ENCODE data around the gene MUSTN1. TPM values are rescaled to one million over a fixed set of nuclear protein-coding genes. Genes with fewer than 3 reads are reported as not detected.

The MUSTN1 gene
- 203 TPM for polyA plus RNA-seq (ENCODE audit: insufficient read length)

DNA sequence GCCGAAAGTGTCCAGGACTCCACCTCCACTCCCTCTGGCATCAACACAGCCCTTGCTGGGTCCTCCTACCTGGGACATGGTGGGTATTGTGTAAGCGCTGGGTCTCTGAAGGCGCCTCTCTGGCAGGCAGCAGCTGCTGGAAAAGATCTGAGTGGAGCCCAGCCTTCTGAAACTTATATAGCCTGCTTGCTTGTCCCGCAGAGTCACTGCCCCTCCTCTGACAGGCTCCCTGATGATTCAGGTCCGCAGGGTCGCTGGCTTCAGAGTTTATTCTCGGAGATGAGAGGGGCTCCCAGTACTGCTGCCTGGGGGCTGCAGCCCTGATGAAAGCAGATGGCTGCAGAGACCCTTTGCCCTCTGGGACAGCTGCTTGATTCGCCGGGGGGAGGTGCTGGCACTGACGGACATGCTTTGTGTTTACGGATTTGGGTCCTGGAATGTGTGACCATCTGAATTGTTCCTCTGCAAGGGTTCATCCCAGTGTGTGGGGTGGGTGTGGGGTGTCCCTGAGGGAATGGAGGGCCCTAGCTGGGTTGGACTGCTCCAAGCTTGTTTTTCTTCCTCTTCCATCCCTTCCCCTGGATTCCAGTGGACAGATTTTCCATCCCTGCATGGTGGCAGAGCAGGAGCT lies at the start of gene MUSTN1:
TSS of gene MUSTN1 (minus strand) at position 149 of the 631 bp plus-strand sequence. CDS start at position 78, 71 bp downstream.
- DNase-seq = peak; percentile 51

DNA sequence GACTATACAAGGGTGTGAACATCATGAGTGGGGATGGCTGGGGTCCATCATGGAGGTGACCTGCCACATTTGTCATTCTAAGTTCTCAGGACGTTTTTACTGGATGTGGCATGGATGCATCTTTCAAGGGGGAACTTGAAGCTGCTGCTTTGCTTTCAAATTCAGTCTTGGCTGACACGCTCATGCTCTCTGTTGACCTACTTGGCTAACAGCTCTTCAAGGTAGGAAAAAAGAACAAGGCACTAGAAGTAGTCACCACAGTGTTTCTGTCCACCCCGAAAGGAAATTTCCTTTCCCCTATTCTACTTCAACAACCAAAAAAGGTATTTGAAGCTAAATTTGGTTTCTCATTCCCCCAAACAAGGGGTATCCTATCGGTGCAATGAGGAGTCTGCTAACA lies 47.6 kb upstream of the MUSTN1 start:
- DNase-seq = no peak

DNA sequence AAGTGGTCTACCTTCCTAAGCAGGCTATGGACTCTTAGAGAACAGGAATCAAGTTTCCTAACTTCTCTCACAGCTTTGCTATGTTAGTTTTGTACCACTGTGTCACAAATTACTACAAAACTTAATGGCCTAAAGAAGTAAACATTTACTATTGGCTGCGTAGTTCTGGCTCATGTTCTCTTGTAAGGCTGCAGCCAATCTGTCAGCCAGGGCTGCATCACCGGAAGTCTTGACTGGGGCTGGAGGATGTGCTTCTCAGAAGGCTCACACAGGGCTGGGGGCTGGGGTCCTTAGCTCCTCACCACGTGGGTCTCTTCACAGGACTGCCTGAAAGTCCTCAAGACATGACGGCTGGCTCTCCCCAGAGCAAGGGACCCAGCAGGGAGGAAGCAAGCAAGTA lies 47.1 kb upstream of the MUSTN1 start:
- no peak for DNase-seq

DNA sequence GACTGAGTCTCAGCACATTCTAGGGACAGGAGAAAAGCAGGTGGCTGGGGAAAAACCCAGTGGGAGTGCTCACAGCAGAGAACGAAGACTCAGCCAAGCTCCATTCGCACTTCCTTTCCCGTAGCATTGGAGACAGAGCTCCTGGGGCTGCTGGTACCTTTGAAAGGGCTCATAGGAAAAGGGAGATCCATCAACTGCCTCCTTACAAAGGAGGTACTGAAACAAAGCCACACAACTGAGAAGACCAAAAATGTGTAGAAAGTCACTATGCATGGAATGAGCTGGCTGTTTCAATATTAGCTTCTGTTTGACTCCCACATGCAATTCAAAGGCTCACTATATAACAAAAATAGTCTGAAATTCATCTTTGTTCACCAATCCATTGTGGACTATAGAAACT lies 45.7 kb upstream of the MUSTN1 start:
- no peak for DNase-seq

DNA sequence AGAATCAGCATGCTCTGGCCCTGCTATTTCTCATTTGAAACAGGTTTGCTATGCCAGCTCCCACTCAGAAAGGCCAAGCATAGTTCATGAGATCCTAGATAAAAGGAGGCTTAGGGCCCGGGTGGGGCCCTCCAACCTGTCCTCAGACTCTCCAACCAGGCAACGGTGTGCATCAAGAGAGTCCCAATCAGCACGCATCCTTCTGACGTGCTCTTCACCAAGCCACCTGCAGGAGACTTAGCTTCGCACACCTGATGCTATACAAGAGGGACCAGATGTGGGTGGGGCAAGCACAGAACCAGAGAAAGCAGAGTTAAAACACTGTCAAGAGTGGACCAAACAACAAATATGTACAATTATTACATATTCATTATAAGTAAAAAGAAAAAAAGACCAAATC lies 45.2 kb upstream of the MUSTN1 start:
- no peak for DNase-seq

DNA sequence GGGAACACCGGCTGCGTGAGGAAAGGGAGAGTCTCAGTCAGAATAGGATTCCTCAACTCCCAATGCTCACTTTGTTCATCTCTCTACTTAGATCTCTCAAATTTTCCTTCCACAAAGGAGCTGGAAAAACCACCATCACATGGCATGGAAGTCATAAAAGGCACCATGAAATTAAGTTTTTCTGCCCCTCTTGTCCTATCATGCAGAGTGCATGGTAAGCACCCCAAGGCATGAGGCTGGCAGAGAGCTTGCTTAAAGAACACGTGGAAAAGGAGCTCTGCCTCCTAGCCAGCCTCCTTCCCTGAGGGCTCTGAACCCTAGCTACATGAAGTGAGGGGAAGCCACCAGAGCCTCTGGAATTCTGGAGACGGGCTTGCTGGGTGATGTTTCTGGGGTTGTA lies 44.8 kb upstream of the MUSTN1 start:
- no peak for DNase-seq

DNA sequence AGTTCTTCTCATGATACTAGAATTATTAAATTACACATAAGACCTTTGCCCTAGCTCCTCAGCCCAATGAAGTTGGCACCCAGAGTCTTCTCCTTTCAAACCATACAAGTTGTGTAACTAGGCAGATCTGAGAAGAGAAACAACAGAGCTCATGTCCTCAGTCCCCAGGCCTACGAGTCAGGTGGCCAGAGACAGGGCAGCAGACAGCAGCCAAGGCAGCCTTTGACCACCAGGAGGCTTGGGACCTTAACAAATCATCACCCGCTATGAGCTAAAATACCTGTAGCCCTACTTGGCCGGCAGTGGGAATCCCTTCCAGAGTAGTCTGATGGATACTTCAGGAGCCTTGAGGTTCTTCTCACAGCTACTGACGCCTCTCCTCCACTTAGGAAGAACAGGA lies 44.3 kb upstream of the MUSTN1 start:
- DNase-seq = no peak

DNA sequence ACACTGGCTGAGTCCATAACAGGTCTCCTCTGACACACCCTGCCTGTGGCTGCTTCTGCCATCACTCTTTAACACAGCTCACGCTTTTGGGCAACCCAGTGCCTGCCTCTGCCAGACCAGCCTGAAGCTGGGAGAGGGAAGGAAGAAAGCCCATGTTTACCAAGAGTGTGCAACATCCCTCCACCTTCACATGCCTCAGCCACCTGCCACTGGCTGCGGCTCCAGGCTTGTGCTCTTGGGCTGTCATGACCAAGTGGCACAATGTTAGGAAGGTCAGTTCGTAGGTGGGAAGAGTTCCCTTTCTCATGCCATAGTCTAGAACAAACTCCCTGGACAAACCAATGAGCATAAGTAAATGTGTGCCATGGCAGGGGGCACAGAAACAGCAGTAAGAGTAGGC lies 42.3 kb upstream of the MUSTN1 start:
- no peak for DNase-seq

DNA sequence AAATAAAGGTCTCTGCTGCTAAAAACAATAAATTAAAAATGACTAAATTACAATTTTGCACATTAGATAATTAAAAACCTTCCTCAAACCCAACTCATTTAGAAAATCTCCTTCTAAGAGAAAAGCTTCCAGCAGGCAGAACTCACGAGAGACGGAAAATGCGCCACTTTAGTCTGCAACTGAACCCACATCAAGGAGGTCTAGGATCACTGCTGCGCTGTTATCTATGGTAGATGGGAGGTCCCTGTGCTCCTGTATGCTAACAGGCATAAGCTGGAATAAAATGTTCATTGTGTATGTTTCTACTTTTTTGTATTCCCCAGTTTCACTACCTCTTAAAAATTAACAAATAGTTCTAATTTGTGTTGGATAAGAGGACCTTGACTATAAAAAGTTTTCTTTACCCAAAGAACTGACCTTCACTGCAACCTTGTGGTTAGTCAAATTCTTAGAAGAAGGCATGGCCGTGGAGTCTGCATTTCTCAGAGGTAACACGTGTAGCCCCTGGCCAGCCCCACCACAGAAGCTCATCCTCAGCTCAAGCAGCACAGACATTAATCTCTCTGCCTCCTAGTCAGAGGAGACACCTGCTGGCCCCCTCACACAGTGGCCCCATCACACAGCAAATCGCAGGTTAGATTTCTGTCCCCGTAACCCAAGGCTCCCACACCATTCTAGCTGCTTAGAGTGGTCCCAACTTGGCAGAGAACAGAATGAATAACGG lies 40.2 kb upstream of the MUSTN1 start:
- no peak for DNase-seq

DNA sequence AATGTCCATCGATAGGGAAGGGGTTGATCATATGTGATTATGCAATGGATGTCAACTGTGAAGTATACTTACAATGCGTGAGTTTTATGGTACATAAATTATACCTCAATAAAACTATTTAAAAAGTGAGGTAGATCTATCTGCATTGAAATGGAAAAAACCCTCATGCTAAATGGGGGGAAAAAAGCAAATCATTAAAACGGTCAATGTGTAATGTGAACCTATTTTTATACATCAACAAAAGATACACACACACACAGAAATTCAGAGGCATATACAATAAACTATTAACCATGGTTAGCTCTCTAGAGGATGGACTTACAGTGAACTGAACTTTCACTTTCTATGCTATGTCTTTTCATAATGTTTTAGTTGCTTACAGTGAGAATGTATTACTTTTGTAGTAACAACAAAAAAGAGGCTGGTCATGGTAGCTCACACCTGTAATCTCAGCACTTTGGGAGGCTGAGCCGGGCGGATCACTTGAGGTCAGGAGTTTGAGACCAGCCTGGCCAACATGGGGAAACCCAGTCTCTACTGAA lies 39.4 kb upstream of the MUSTN1 start:
- no peak for DNase-seq

DNA sequence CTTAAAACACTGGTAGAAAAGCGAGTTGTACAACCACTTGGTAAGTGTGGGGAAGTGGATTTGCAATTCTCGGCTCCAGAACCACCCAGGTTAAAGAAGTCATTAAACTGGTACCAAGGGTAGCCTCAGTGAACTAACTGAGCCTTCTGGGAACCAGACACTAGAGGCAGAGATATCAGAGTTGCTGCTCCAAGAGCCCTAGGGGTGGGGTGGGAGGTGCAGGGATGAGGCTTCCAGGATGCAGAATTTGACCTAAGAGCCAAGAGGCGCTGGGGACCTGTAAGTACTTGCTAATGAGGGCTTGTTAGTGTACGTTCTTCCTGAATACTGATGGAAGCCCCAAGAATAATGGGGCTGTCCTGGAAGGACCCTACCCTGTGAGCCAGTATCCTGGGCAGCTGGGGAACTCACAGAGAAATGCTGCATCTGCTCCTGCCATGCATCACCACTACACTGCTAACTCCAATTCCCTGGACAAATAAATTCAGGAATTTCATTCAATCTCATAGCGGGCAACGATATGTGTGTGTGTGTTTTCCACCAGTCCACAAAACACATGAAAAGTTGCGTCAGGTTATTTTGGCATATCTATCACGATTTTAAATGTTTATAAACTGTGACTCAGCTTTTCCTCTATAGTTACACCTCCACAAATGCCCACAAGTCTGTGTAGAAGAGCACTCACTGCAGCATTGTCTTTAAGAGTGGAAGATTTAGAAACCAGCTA lies 38.8 kb upstream of the MUSTN1 start:
- no peak for DNase-seq

DNA sequence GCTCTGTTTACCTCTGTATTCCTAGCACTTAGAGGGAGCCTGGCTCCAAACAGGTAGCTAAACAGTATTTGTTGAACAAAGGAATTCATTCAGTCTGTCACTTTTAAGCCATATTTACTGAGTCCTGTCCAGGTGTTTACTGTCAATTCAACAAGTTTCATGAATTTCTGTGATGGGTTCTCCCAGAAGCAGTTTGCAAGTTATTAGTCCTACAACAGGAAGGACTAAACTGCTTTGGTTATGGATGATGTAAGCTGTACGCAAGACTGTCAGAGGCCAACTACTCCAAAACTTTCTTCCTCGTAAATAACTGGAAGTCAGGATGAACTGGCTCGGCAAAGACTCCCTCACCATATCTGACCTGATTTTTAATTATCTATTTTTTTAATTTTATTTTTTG lies 37.4 kb upstream of the MUSTN1 start:
- no peak for DNase-seq

DNA sequence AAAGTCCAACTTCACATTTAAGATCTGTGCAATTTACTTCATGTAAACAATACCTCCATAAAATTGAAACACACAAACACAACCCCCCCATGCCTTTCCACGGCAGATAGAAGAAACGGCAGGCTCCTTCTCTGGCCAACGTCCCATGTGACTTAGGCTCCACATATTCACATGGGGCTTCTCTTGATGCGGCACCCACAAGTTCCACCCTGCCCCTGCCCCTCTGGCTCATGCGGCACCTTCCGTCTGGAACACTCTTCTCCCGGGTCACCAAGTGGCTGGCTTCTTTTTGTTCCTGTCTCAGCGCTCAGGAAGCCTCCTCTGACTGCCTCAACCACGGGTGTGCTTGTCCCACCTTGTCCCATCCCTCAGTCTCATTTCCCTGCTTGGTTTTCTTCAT lies 36.9 kb upstream of the MUSTN1 start:
- DNase-seq = no peak

DNA sequence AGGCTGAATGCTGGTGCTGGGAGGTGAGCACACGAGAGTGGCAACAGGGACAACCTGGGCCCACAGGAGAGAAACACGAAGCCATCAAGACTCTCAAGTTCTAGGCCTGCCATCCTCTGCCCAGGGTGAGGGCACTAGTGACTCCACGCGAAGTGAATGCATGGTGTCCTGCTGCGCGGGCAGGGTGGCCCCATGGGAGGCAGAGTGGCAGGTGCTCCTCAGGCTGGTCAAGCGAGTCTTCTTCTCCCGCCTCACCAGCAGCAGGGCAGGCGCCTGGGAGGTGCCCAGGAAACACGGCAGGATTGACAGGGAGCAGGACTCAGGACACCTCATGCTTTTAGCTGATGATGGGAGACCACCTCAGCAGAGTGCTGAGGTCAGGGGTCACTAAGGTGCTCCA lies 35.7 kb upstream of the MUSTN1 start:
- no peak for DNase-seq

DNA sequence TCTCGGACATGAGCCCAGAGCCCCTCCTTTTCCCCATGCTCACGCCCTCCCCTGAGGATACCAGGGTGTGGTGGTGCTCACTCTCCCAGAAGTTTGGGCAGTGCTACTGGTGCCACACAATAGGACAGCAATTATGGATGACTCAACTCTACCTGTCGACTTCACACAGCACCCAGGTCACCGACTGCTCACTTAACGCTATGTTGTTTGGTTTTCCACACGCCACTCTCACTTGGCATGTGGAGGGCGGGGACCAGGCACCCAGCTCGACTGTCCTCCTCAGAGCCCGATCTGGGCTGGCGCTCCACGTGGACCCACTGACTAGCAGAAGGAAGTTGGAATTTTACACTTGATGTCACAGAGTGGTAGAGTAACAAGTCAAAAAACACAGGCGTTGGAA lies 31.6 kb upstream of the MUSTN1 start:
- DNase-seq = no peak

DNA sequence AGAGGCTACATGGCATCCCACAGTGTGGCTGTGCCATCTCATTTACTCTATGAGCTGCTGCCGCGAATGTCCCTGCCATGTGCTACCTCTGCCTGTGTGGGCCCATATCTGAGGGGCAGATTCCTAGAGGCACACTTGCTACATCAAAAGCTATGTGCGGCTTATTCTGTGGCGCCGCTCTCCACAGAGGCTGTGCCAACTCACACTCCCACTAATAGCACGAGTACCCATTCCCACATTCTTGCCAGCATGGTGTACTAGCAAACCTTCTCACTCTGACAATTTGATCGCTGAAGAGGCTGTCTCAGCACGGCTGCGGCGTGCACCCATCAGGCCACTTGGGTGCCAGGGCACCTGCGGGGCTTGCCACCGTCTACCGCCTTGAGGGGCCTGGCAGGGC lies 31.2 kb upstream of the MUSTN1 start:
- no peak for DNase-seq

DNA sequence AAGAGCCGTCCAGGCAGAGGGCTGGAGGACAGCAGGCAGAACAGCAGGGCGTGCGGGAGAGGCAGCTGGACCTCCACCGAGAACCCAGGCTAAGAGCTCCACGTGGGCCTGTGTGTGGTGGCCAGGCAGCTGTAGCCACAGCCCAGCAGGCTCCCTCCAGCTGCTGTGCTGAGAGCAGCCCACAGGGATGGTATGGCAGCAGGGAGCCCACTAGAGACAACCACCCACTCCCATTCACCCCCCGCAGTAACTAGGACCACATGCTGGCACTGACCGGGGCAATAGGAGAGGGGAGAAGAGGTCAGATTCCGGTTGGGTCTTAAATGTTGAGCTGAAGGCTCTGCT lies 25.6 kb upstream of the MUSTN1 start:
- DNase-seq = no peak

DNA sequence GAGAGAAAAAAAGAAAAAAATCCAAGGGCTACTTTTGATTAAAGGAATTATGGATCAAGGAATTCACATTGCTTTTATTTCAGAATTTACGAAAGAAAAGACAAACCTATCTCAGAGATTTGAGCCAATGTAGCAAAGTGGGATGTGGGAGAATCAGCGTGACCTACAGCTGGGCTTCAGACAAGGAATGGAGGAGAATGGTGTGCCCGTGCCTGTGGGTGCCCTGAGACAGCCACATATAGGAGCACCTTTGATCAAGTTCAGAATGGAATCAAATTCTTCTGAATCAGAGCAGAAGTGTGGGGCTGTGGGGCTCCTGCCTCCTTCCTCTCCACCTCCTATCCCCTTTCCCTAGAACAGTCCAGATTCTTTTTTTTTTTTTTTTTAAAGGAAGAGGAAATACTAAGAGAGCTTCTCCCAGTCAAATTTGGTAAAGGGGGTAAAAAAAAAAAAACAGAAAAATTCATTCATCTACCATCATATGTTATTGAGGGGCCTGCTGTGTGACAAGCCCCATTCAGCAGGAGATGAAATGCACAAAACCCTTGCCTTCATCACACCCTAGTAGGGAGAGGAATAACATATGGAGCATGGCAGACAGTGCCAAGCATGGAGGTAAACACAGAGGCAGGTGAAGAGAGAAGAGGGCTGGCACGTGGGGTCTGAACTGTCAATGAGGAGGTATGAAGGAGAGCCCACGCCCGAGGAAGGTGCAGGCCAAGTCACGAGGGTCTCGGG lies 25.0 kb upstream of the MUSTN1 start:
- DNase-seq = no peak

DNA sequence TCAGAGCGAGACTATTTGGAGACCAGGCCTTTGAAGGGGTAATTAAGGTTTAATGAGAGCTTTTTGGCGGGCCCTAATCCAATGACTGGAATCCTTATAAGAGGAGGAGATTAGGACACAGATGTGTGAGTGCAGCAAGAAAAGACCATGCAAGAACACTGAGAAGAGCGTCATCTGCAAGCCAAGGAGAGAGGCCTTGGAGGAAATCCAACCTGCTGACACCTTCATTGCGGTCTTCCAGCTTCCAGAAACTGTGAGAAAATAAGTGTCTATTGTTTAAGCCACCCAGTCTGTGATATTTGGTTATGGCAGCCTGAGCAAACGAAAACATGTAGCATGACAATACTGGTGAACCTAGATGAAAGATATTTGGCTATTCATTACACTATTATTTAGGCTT lies 23.0 kb upstream of the MUSTN1 start:
- no peak for DNase-seq

DNA sequence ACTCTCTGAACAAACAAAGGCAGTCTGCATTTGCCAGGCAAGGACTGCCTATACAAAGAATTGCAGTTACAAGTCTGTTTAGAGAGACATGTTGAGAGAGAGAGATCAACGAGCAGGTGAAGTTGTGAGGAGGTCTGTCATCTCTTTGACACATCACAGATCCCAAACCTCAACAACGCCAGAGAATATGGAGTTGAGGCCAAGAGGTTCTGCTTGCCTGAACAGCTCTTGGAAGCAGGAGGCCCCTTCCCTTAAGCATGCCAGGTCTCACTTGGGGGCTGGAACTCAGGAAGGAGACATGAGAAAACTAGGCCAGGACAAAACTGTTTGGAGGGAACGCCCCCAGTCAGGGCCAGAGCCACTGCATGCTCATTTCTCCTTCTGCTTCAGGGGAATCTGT lies 22.3 kb upstream of the MUSTN1 start:
- DNase-seq = no peak

DNA sequence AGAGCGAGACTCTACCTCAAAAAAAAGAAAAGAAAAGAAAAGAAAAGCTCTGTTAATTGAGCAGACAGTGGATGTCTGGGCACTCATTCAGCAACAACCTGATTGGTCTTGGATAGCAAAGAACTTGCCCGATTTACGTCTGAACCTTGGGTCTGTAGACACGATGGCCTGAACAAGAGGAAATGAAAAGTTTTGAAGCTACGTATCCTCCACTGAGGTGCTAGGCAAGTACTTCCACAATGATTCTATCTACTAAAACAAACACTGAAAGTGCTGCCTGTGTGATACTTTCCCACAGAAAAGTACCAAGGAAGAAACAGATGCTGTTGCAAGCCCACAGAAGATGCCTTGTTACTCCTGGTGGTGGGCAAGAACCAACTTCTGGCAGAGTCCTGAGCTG lies 21.8 kb upstream of the MUSTN1 start:
- DNase-seq = no peak

DNA sequence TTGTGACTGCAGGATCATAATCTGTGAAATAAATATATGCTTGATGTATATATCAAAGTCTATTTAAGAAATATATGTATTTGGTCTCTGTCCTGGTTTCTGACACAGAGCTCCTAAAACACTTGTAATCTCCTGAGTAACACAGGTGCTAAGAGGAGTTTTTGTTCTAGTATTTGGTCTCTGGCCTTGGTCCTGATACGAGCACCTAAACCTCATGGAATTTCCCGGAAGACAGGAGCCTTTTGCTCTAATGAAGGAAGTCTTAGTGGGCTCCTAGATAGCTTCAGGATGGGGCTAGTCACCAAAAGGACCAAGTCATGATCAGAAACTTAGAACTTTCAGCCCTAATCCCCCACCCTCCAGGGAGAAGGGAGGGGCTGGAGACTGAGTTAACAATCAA lies 19.2 kb upstream of the MUSTN1 start:
- no peak for DNase-seq

DNA sequence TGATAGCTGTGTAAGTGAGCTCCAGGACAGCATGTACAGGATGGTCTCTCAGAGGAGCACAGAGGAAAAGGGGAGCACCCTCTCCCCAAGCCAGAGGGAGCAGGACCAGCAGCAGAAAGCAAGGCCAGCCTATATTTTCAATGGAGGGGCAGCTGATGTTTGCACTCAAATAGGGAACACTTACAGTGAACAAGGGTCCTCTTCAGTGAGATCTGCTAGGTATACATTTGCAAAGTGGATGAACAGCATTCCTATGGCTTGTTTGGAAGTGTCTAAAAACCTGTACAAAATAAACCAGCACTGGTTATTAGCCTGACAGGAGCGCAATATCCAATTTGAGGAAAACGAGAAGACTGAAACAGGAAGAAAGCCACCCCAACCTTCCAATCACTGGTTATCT lies 17.6 kb upstream of the MUSTN1 start:
- DNase-seq = no peak
